COLO829 (cell line): ENCODE measurements around the gene ARHGAP27.
"Not testable (repeated sequence)": the region's sequence is repeated elsewhere in the genome, so short reads cannot be mapped to it uniquely, and the experiment has no call there.

ENCODE experiments used
- DNase-seq: peaks from one replicate; pipeline ENCODE4 v3.0.0; 2012; ENCODE audit warnings: low spot score

ARHGAP27 gene

GRCh38 chr17:45446872-45447625 is 14.4 kb upstream of the ARHGAP27 start:
- DNase-seq: not testable (repeated sequence)

GRCh38 chr17:45445901-45446743 is 13.5 kb upstream of the ARHGAP27 start:
- DNase-seq: peak; percentile 20

GRCh38 chr17:45444856-45445820 is 12.5 kb upstream of the ARHGAP27 start:
- DNase-seq: not testable (repeated sequence)

- not testable (repeated sequence) for DNase-seq
Measured at GRCh38 chr17:45444301-45444700, 11.6 kb upstream of the ARHGAP27 start.

- DNase-seq: not testable (repeated sequence)
Measured at GRCh38 chr17:45443371-45444260, 10.9 kb upstream of the ARHGAP27 start.

- DNase-seq: no peak
Measured at GRCh38 chr17:45441526-45442310, 9.0 kb upstream of the ARHGAP27 start.

GRCh38 chr17:45440839-45441515 is 8.3 kb upstream of the ARHGAP27 start:
- not testable (repeated sequence) for DNase-seq

GRCh38 chr17:45440161-45440778 is 7.6 kb upstream of the ARHGAP27 start:
- DNase-seq: no peak

GRCh38 chr17:45438931-45439610 is 6.4 kb upstream of the ARHGAP27 start:
- DNase-seq: no peak

- DNase-seq: no peak
Measured at GRCh38 chr17:45437465-45438283, 5.0 kb upstream of the ARHGAP27 start.

- DNase-seq: no peak
Measured at GRCh38 chr17:45436625-45437464, 4.2 kb upstream of the ARHGAP27 start.

- DNase-seq: no peak
Measured at GRCh38 chr17:45436161-45436560, 3.5 kb upstream of the ARHGAP27 start.

- DNase-seq: no peak
Measured at GRCh38 chr17:45435481-45435880, 2.8 kb upstream of the ARHGAP27 start.

- no peak for DNase-seq
Measured at GRCh38 chr17:45433159-45433535, 477 bp upstream of the ARHGAP27 start.

GRCh38 chr17:45431531-45432404 is 902 bp downstream of the ARHGAP27 start:
- peak; percentile 64 for DNase-seq
